ENCODE results near the gene PIGR. TPM values are rescaled to one million over a fixed set of nuclear protein-coding genes. Genes with fewer than 3 reads are reported as not detected.

Gene PIGR
- total RNA-seq, 2 donors from 2014 or later = not detected

DNA sequence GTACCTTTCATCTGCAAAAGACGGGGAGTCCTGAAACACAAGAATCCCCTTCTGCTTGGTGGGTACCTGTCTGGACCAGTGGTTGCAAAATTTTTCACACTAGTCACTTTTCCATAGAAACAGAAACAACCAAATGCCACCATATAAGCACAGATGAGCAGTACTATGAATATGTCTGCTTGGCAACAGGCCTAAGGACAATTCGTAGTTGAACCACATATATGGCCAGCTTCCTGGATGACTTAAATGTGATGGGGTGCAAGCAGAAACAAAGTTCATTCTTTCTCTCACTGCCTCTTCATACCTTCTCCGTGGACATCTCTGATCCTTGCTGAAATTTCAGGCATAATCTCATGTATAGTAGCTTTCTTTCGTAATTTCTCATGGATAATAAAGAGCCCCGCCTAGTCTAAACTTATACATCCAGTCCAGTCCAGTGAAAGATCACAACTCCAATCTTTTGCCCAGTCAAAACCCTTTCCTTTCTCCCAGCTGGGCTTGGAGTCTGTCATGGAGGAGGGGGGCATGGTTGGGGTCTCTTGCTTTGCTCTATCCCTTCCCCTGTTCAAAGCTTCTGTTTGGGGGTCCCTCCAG, 16.9 kb upstream of the PIGR start:
- H3K36me3 Mint-ChIP-seq (ENCODE audit: low read depth) = no peaks in the 10 kb centered on the region
- Histone ChIP-seq H3K27ac (ENCODE audit: low read depth, low read length) (no peak overlapping the region), H3K4me1 (ENCODE audit: control insufficient read depth, insufficient read depth, low read length) (no peaks in the 10 kb centered on the region), H3K4me3 (ENCODE audit: low read length) (no peak overlapping the region), H3K36me3 (ENCODE audit: control insufficient read depth, insufficient read depth, low read length) (no peaks in the 10 kb centered on the region), H3K9ac (ENCODE audit: extremely low read depth, low read length, poor library complexity, severe bottlenecking) (no peak overlapping the region), H3K9me3 (ENCODE audit: control insufficient read depth, low read length) (no peaks in the 10 kb centered on the region), H3K27me3 (ENCODE audit: control insufficient read depth, insufficient read depth, low read length, poor library complexity, severe bottlenecking) (no peaks in the 10 kb centered on the region)
- no peak overlapping the region for H3K27ac Mint-ChIP-seq
- H3K27me3 Mint-ChIP-seq (ENCODE audit: insufficient read depth) = peaks cover 2% of the 10 kb centered on the region
- no peaks in the 10 kb centered on the region for H3K4me1 Mint-ChIP-seq
- no peaks in the 10 kb centered on the region for H3K9me3 Mint-ChIP-seq
- H3K4me3 Mint-ChIP-seq = no peak overlapping the region
- TF ChIP-seq, protein P1, sequence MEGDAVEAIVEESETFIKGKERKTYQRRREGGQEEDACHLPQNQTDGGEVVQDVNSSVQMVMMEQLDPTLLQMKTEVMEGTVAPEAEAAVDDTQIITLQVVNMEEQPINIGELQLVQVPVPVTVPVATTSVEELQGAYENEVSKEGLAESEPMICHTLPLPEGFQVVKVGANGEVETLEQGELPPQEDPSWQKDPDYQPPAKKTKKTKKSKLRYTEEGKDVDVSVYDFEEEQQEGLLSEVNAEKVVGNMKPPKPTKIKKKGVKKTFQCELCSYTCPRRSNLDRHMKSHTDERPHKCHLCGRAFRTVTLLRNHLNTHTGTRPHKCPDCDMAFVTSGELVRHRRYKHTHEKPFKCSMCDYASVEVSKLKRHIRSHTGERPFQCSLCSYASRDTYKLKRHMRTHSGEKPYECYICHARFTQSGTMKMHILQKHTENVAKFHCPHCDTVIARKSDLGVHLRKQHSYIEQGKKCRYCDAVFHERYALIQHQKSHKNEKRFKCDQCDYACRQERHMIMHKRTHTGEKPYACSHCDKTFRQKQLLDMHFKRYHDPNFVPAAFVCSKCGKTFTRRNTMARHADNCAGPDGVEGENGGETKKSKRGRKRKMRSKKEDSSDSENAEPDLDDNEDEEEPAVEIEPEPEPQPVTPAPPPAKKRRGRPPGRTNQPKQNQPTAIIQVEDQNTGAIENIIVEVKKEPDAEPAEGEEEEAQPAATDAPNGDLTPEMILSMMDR (conservative IDR thresholded peaks at IDR 0.05) = no peak
- no peak for DNase-seq
- WGBS, 2 experiments (ENCODE audit: insufficient coverage in 1 of 2, insufficient read length in 1 of 2) = 87 to 94% methylated on average over 3 to 5 of the region's 5 CpGs

DNA sequence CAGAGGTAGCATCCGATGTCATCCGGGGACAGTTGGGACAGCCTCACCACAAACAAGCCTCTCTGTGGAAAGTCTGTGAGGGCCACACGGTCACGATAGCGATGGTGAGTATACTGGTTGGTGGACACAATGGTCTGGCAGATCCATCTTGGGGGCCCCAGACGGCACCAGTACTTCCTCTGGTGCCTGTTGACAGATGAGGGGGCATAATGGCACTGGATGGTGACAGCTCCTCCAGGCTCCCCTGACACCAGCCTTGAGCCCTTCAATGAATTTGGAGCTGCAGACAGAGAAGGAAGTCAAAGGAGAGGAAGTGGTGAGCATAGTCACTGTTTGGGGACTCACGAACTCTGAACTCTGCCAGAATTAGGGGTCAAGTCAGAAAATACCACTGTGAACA, 16.0 kb upstream of the PIGR start:
- no peak overlapping the region for H3K27ac ChIP-seq (ENCODE audit: low read depth, low read length)
- Mint-ChIP-seq H3K9me3 (no peaks in the 10 kb centered on the region), H3K27me3 (ENCODE audit: insufficient read depth) (peaks cover 2% of the 10 kb centered on the region), H3K4me1 (no peaks in the 10 kb centered on the region), H3K27ac (no peak overlapping the region), H3K36me3 (ENCODE audit: low read depth) (no peaks in the 10 kb centered on the region), H3K4me3 (no peak overlapping the region)
- no peaks in the 10 kb centered on the region for H3K4me1 ChIP-seq (ENCODE audit: control insufficient read depth, insufficient read depth, low read length)
- DNase-seq = no peak
- no peaks in the 10 kb centered on the region for H3K9me3 ChIP-seq (ENCODE audit: control insufficient read depth, low read length)
- no peaks in the 10 kb centered on the region for H3K27me3 ChIP-seq (ENCODE audit: control insufficient read depth, insufficient read depth, low read length, poor library complexity, severe bottlenecking)
- no peak overlapping the region for H3K9ac ChIP-seq (ENCODE audit: extremely low read depth, low read length, poor library complexity, severe bottlenecking)
- no peak overlapping the region for H3K4me3 ChIP-seq (ENCODE audit: low read length)
- no peaks in the 10 kb centered on the region for H3K36me3 ChIP-seq (ENCODE audit: control insufficient read depth, insufficient read depth, low read length)
- TF ChIP-seq, protein P1 (conservative IDR thresholded peaks at IDR 0.05) = no peak
- WGBS, 2 experiments (ENCODE audit: insufficient coverage in 1 of 2, insufficient read length in 1 of 2) = 90 to 100% methylated on average over 2 to 7 of the region's 7 CpGs

DNA sequence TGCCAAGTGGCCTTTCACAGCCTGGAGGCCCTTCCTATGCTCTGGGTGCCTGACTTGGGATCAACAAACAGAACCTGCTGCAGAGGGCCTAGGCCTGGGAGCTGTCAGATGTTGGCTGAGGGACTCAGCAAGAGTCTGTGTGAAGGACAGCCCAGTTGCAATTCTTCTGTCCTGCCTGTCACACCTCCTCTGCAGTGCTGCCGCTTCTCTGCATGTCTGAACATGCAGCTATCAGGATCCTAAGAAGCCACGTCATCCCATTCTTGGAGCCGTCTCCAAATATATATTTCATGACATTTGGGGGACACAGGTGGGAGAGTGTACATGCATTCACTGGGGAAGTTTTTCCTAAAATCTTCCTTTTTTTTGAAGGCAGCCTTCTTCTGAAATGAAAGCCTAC, 15.4 kb upstream of the PIGR start:
- DNase-seq = no peak
- Histone ChIP-seq H3K4me3 (ENCODE audit: low read length) (no peak overlapping the region), H3K9me3 (ENCODE audit: control insufficient read depth, low read length) (no peaks in the 10 kb centered on the region), H3K9ac (ENCODE audit: extremely low read depth, low read length, poor library complexity, severe bottlenecking) (no peak overlapping the region), H3K36me3 (ENCODE audit: control insufficient read depth, insufficient read depth, low read length) (no peaks in the 10 kb centered on the region), H3K27ac (ENCODE audit: low read depth, low read length) (no peak overlapping the region), H3K4me1 (ENCODE audit: control insufficient read depth, insufficient read depth, low read length) (no peaks in the 10 kb centered on the region), H3K27me3 (ENCODE audit: control insufficient read depth, insufficient read depth, low read length, poor library complexity, severe bottlenecking) (no peaks in the 10 kb centered on the region)
- no peaks in the 10 kb centered on the region for H3K9me3 Mint-ChIP-seq
- H3K4me3 Mint-ChIP-seq = no peak overlapping the region
- H3K36me3 Mint-ChIP-seq (ENCODE audit: low read depth) = no peaks in the 10 kb centered on the region
- H3K27ac Mint-ChIP-seq = no peak overlapping the region
- 83 to 85% methylated on average over 3 of the region's 3 CpGs for WGBS, 2 experiments (ENCODE audit: insufficient coverage in 1 of 2, insufficient read length in 1 of 2)
- TF ChIP-seq, protein P1 (conservative IDR thresholded peaks at IDR 0.05) = no peak
- peaks cover 2% of the 10 kb centered on the region for H3K27me3 Mint-ChIP-seq (ENCODE audit: insufficient read depth)
- no peaks in the 10 kb centered on the region for H3K4me1 Mint-ChIP-seq
